Mucosa of descending colon (tissue), 3 donors: ENCODE results near the gene AKR7A3. TPM values are rescaled to one million over a fixed set of nuclear protein-coding genes. Genes with fewer than 3 reads are reported as not detected.

ENCODE experiments used
- ATAC-seq: fragments of 200-7000 bp; cut with Tn5 transposase; one replicate; pipeline ENCODE4 v1.9.1; 2020; ENCODE audit warnings: mild to moderate bottlenecking, moderate library complexity
- DNase-seq, 3 donors: peaks; one replicate each; pipeline ENCODE4 v3.0.0-alpha.2; 2020
- H3K36me3 ChIP-seq: fragments of 200-600 bp; one replicate; pipeline ENCODE4 v1.8.0; 2021; ENCODE audit warnings: low read depth, mild to moderate bottlenecking
- H3K4me1 ChIP-seq: fragments of 200-600 bp; one replicate; pipeline ENCODE4 v1.8.0; 2021; ENCODE audit warnings: low read depth, mild to moderate bottlenecking
- H3K4me3 ChIP-seq: fragments of 200-600 bp; one replicate; pipeline ENCODE4 v1.8.0; 2021; ENCODE audit warnings: mild to moderate bottlenecking
- H3K9me3 ChIP-seq: fragments of 200-600 bp; one replicate; pipeline ENCODE4 v1.8.0; 2021; ENCODE audit warnings: mild to moderate bottlenecking
- intact Hi-C, 2 donors: fragments of 100-400 bp; cut with DNase I in 1 of 2; cut with micrococcal nuclease in 1 of 2; formaldehyde crosslinking; loops; one replicate each; pipeline versions ENCODE4 v1.11.0 to v1.11.1; 2022; cut with DNase I, micrococcal nuclease
- total RNA-seq, 3 donors: library from RNA; stranded (reverse); fragmentation: NEBNext Ultra II Directional in 2 of 3; extraction: Animal tissue kit (Norgen Biotek cat#: 25700) in 2 of 3; gene quantifications; one replicate each; pipeline versions ENCODE4 v1.2.1 to v1.2.4, GENCODE V29; 2021 to 2023
- TF ChIP-seq, protein P1 (sequence below): fragments of 200-600 bp; IDR thresholded peaks from one replicate; pipeline ENCODE4 v1.8.0; 2022; ENCODE audit warnings: antibody characterized with exemption, mild to moderate bottlenecking
- donor health status: DM: no; HTN: no; CAD: no; lungs with moderate emphysema.
- donor health status: DM: no; HTN: no; CAD: no.
- donor health status: DM: no; HTN: yes; CAD: no.

Gene AKR7A3
- total RNA-seq, 3 donors from 2014 or later: 40.9 to 97.8 (median 93.7) TPM

DNA sequence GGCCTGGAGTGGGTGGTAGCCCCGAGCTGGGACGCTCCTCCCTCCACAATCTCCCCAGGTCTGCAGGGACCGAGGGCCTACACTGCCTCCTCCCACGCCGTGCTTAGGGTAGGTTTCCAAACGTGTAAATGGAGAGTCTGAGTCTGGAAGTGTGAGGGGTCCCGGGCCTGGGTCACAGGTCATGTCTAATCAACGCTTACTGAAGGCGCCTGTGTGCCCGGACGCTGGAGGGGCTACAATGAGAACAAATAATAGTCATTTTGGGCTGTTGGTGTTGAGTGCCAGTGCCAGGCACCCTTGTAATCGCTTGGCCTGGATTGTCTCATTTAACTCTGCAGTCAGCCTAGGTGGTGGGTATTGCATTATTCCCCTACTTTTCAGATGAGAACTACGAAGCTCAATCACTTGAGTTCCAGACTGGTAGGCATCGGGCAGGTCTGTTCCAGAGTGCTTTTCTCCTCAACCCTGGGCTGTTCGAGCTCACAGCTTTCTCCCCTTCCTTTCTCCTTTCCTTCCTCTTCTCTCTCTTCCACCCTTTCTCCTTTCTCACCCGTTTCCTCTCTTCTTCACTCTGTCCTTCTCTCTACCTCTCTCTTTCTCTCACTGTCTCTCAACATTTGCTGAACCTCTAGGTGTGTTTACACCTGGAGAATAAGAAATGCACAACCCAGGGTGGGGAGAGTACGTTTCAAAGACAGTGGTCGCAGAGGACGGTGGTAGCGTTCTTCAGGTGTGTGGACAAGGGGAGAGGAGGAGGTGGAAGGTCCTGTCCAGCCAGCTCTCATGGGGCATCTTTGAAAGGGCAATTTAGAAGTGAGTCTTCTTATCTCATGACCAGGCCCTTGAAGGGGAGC, 24.4 kb upstream of the AKR7A3 start:
- peak overlapping the region; percentile 61 for H3K4me3 ChIP-seq
- no peaks in the 10 kb centered on the region for H3K9me3 ChIP-seq
- intact Hi-C loops: no loop called here
- TF ChIP-seq, protein P1, sequence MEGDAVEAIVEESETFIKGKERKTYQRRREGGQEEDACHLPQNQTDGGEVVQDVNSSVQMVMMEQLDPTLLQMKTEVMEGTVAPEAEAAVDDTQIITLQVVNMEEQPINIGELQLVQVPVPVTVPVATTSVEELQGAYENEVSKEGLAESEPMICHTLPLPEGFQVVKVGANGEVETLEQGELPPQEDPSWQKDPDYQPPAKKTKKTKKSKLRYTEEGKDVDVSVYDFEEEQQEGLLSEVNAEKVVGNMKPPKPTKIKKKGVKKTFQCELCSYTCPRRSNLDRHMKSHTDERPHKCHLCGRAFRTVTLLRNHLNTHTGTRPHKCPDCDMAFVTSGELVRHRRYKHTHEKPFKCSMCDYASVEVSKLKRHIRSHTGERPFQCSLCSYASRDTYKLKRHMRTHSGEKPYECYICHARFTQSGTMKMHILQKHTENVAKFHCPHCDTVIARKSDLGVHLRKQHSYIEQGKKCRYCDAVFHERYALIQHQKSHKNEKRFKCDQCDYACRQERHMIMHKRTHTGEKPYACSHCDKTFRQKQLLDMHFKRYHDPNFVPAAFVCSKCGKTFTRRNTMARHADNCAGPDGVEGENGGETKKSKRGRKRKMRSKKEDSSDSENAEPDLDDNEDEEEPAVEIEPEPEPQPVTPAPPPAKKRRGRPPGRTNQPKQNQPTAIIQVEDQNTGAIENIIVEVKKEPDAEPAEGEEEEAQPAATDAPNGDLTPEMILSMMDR: no peak
- ATAC-seq: peak; percentile 35
- DNase-seq: peak in 1 of 3 donors; percentile 39
- peaks cover 27% of the 10 kb centered on the region for H3K4me1 ChIP-seq
- H3K36me3 ChIP-seq: peaks cover 3% of the 10 kb centered on the region

DNA sequence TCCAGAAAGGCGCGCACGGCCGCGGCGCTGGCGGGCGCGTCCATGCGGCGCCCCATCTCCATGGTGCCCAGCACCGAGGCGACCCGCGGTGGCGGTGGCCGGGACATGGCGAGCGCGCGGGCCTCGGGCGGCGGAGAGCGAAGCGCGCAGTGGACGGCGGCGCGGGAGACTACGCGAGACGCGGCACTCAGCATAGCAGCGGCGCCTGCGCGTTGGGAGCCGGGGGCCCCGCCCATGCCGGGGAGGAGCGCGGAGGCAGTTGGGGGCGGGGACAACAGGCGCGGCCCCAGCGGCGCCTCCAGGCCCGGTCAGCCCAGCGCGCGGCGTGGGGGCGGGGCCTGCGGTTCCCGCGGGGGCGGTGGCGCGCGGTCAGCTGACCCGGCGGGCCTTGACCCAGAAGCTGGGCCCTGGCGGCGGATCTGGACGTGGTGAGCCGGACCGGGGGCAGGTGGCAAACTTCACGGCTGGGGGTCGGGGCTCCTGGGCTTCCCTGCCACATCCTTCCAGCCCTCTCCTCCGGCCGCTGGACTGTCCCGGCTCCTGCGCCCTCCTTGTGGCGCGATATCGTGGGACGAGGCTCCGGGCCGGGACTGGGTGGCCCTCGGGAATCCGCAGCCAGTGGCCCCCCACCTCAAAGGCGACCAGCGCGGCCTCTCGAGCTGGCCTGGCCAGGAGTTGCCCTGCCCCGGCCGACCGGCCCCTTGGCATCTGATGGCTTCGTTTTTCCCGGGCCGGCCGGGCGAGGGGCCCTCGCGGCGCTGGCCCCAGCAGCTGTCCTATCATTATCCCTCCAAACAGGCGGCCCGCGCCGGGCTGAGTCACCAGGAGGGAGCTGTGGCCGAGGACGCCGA, 23.6 kb upstream of the AKR7A3 start, which contains the start of the genes AKR7A2 and SLC66A1:
TSS of gene AKR7A2 (minus strand) at position 214 of the 851 bp plus-strand sequence. CDS start at position 194, 20 bp downstream.
TSS of gene SLC66A1 (plus strand) at position 396 of the 851 bp plus-strand sequence. CDS start 5,352 bp downstream, outside the sequence.
- Histone ChIP-seq H3K4me3 (peak within 1 kb of the TSS; percentile 61), H3K9me3 (no peaks in the 10 kb centered on the region), H3K4me1 (peaks cover 36% of the 10 kb centered on the region), H3K36me3 (peaks cover 3% of the 10 kb centered on the region)
- intact Hi-C loops: no loop called here
- DNase-seq (peak; percentile 91 to 97 (median 95)), ATAC-seq (peak; percentile 93)
- TF ChIP-seq, protein P1: no peak

DNA sequence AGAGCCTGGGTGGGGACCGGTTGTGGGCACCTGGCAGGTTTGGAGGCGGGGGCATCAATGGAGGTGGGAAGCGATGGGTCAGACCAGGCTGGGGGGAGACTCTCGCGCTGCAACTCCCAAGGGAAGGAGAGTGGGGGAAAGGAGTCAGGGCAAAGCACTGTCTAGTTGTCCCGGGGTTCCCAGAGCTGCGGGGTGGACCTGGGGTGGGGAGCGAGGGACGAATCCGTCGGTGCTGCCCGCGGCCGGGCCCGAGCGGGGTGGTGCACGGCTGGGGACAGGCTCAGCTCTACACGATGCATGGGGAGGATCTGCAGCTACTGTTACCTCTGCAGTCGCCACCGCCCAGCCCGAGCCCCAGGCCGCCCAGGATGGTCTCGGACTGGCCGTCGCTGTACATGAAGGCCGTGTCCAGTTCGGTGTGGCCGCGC, 22.9 kb upstream of the AKR7A3 start:
- H3K4me1 ChIP-seq: peaks cover 38% of the 10 kb centered on the region
- intact Hi-C loops: no loop called here
- ATAC-seq (peak; percentile 19), DNase-seq (peak in 1 of 3 donors; percentile 67)
- H3K4me3 ChIP-seq: peak overlapping the region; percentile 31
- TF ChIP-seq, protein P1: no peak
- H3K36me3 ChIP-seq: peaks cover 3% of the 10 kb centered on the region
- no peaks in the 10 kb centered on the region for H3K9me3 ChIP-seq

DNA sequence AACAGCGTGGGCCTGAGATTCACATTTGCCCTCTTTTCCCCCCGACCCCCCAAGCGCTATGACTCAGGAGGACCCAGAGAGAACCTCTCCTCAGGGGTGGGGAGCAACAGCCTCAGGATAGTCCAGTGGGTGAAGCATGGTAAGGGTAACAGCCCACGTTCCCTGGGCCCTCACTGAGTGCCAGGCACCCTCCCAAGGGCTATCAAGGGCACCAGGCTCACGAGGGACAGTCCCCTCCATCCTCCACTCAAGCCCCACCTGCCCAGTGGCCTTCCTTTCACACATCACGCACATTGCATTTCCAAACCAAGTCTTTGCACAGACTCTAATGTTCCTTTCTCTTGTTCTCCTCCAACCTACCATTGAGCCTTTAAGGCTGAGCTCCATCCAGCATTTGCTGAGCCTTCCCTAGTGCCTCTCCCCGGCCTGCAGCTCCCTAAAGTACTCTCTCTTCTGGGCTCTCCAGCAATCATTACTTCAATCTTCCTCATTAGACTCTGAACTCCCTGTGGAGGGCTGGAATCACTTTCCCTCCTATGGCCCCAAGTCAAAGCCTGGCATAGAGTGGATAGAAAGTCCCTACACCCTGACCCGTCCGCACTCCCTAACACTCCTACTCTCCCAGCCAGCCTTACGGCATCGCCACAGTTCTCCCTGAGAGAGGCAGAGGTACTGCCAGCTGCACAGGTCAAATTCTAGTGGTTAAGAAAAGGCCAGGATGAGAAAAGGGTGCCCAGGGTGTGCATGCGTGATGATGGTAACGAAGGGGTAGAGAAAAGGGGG, 22.3 kb upstream of the AKR7A3 start:
- peak in 2 of 3 donors; percentile 39 to 60 for DNase-seq
- intact Hi-C loops: no loop called here
- peak; percentile 17 for ATAC-seq

More for the DNA sequence above, 22.3 kb upstream of the AKR7A3 start:
- TF ChIP-seq, protein P1: no peak
- H3K4me1 ChIP-seq: peaks cover 38% of the 10 kb centered on the region
- peaks cover 3% of the 10 kb centered on the region for H3K36me3 ChIP-seq
- no peaks in the 10 kb centered on the region for H3K9me3 ChIP-seq
- H3K4me3 ChIP-seq: peak overlapping the region; percentile 31
